Measurements from ENCODE around the gene MILR1.

DNA sequence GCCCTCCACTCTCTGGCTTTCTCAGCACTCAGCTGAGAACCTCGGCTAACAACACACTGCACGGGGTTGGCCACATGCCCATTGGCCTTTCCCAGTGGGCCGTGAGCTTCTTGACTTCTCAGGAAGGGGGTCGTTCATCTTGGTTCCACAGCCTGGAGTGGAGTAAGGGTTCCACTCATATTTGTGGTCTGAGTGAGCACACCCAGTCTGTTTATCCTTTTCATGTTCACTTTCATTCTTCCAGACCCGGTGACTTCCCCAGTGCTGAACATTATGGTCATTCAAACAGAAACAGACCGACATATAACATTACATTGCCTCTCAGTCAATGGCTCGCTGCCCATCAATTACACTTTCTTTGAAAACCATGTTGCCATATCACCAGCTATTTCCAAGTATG, 8.2 kb downstream of the MILR1 start:
- no peak for TF ChIP-seq CTCF (IDR thresholded peaks at IDR 0.05 in 2 of 3, conservative IDR thresholded peaks at IDR 0.05 in 1 of 3; ENCODE audit: borderline replicate concordance in 1 of 3, insufficient read depth in 1 of 3, low read depth in 2 of 3, low read length in 2 of 3)
- TF ChIP-seq, protein P1, sequence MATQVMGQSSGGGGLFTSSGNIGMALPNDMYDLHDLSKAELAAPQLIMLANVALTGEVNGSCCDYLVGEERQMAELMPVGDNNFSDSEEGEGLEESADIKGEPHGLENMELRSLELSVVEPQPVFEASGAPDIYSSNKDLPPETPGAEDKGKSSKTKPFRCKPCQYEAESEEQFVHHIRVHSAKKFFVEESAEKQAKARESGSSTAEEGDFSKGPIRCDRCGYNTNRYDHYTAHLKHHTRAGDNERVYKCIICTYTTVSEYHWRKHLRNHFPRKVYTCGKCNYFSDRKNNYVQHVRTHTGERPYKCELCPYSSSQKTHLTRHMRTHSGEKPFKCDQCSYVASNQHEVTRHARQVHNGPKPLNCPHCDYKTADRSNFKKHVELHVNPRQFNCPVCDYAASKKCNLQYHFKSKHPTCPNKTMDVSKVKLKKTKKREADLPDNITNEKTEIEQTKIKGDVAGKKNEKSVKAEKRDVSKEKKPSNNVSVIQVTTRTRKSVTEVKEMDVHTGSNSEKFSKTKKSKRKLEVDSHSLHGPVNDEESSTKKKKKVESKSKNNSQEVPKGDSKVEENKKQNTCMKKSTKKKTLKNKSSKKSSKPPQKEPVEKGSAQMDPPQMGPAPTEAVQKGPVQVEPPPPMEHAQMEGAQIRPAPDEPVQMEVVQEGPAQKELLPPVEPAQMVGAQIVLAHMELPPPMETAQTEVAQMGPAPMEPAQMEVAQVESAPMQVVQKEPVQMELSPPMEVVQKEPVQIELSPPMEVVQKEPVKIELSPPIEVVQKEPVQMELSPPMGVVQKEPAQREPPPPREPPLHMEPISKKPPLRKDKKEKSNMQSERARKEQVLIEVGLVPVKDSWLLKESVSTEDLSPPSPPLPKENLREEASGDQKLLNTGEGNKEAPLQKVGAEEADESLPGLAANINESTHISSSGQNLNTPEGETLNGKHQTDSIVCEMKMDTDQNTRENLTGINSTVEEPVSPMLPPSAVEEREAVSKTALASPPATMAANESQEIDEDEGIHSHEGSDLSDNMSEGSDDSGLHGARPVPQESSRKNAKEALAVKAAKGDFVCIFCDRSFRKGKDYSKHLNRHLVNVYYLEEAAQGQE (IDR thresholded peaks at IDR 0.05; ENCODE audit: low read depth) = no peak
- TF ChIP-seq RAD21 (IDR thresholded peaks at IDR 0.05; ENCODE audit: low read depth) = no peak
- no peak for TF ChIP-seq CEBPB (IDR thresholded peaks at IDR 0.05; ENCODE audit: low read depth)
- TF ChIP-seq JUND (IDR thresholded peaks at IDR 0.05) = no peak

Data from HCT116 (cell line).